CD4-positive, alpha-beta T cell treated with Interleukin-15 for 1 hour (primary cell): ENCODE data around the gene EPSTI1.
"Not testable (repeated sequence)": the region's sequence is repeated elsewhere in the genome, so short reads cannot be mapped to it uniquely, and the experiment has no call there.

Experiments used
- DNase-seq: peaks from one replicate; pipeline ENCODE4 v3.0.0-alpha.2; 2020

Gene EPSTI1

DNA sequence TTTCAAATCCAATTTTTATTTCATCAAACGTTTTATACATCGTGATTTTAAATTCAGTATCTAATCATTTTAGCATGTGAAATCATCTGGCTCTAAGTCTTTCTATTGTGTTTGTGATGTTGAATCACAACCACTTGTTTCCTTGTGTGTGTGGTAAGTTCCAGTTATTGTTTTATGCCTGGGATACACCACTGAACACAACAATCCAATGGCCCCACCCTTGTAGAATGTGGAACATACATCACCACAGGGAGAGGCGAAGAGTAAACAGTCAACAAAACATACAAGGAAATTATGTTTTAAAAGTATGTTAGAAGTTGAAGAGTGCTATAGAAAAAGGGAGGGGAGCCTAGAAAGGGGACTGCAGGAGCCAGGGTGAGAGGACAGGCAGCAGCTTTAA, 100.5 kb downstream of the EPSTI1 start:
- no peak for DNase-seq

GRCh38 chr13:42885325-42885724, 106.7 kb downstream of the EPSTI1 start:
- DNase-seq: no peak

- DNase-seq: no peak
Measured at GRCh38 chr13:42883771-42884467, 108.1 kb downstream of the EPSTI1 start.

DNA sequence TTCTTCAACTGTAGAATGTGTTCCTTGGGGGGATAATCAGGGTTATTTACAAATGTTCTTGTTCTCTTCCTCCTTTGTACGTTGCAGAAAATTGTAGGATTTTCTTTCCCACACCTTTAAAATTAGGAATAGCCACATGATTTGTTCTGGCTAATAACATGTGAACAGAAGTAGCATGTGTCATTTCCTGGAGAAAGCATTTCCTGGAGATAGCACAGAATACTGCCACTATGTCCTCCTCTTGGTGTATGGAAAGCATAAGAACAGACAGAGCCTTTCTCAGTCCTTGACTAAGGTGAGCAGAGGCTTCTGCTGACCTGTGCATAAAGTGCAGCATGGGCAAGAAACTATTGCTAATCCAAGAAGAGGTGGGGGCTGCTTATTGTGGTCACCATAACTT, 108.9 kb downstream of the EPSTI1 start:
- no peak for DNase-seq

GRCh38 chr13:42880056-42880605, 111.9 kb downstream of the EPSTI1 start:
- no peak for DNase-seq

- DNase-seq: no peak
Measured at GRCh38 chr13:42878721-42879120, 113.3 kb downstream of the EPSTI1 start.

DNA sequence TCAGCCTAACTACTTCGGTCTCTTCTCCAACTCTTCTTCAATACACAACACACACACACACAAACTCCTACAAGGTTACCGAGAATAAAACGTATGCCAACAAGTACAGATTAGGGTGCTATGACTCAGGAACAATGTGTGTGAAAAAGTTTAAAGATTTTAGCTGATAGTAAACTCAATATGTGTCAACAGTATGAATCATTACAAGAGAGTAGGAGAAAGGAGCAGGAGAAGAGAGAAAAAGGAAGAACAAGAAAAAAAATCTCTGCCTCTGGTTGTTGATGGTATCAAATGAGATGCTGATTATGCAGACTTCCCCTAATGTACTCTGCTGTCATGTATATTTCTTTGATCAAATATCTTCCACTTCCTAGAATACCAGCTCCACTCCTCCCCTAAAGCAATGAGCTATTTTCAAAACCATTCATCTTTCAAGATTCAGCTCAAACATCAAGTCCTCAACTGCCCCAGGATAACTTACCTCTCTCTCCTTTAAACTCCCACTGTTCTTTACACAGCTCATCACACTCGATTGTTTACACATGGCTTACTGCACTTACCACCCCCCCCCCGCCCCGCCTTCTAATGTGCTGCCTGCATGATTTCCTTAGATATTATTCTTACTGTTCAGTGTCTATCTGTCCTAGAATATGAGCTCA, 115.0 kb downstream of the EPSTI1 start:
- DNase-seq: no peak

GRCh38 chr13:42876270-42876714, 115.7 kb downstream of the EPSTI1 start:
- peak; percentile 30 for DNase-seq

DNA sequence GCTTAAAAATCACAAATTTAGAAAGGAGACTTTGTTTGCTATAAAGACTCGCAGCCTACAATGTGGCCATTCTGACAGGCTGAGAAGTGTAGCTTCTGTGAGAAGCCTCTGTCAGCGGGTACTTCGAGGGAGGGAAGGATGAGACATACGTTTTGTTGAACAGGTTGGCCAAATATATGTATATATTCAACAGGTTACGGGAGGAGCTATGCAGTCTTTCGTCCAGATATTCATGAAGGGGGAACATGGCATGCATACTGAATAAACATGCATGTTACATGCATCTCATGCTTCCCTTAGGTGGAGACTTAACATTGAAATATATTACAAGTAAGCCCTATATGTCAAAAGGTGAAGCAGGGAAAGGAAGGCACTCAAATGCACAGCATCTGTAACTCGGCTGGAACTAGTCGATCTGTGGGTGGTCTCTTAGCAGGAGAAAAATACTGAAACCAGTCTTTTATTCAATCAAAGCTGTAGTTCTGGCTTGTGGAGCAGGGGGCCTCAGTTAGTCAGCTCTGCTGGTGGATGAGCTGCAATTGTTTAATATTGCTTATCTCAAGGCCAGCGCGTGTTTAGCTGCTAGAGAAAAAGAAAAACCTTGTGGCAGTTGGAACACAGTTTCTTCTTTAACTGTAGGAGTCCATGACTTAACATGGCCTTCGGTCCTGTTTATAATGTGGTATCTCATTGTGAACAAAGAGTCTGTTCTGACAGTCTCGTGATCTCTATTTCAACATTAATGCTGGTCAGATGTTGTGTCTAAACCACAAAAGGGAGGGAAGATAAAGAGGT, 116.4 kb downstream of the EPSTI1 start:
- no peak for DNase-seq

DNA sequence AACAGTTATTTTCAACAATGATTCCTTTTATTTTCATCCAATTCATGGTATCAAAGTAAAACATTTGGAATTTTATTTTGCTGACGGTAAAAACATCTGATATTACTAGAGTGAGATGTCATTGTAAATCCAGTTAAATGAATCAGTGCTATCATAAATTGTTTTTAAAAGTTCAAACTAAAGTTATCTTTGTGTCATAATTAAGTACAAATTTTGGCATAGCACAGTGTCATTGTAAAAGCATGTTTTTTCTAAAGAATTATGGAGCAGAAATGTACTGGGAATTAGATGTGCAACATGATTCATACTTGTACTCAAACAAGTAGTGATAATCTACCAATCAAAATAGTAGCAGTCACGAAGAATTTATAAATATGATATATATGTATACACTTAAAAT, 117.8 kb downstream of the EPSTI1 start:
- DNase-seq: no peak

- no peak for DNase-seq
Measured at GRCh38 chr13:42873081-42873480, 119.0 kb downstream of the EPSTI1 start.

- no peak for DNase-seq
Measured at GRCh38 chr13:42867232-42867631, 124.8 kb downstream of the EPSTI1 start.

DNA sequence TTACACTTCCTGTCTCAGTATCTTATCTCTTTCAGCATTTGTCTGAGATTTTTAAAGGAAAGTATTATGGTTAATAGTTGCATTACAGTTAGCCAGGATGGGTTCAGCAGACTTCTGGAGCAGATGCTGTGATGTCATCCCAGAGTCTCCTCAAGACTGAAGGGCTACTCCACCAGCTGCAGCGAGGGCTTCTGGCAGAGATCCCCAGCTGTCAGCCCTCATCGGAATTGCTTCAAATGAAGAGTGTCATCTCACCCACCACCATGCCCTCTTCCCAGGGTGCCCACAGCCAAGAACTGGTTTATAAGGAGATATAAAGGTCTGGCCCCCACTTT, 126.3 kb downstream of the EPSTI1 start:
- no peak for DNase-seq

- DNase-seq: no peak
Measured at GRCh38 chr13:42864952-42865767, 126.9 kb downstream of the EPSTI1 start.

DNA sequence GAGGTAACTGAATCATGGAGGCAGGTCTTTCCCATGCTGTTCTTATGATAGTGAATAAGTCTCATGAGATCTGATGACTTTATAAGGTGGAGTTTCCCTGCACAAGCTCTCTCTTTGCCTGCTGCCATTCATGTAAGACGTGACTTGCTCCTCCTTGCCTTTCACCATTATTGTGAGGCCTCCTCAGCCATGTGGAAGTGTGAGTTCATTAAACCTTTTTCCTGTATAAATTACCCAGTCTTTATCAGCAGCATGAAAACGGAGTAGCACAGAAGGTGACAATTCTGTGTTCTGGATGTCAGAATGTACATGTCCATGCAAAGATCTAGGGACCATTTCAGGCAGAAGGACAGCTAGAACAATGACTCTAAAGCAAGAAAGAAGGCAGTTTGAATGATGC, 129.7 kb downstream of the EPSTI1 start:
- DNase-seq: not testable (repeated sequence)

DNA sequence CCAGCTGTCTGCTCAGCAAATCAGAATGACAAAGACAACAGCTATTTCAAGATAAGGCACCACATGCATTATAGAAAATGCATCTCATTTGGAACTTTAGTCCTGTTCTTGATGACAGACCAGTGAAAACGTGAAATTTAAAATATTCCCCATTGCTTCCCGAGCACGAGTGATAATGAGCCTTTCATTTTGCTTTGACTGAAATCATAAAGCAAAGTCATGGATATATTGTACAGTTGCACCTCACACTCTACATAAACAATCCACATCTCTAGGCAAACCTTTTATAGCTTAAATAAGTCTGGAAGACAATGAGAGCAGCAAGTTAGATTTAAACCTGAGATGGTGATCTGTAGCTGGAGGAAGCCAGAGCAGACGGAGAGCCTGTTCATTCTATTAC, 131.6 kb downstream of the EPSTI1 start:
- DNase-seq: no peak

- DNase-seq: no peak
Measured at GRCh38 chr13:42859760-42860159, 132.3 kb downstream of the EPSTI1 start.

- DNase-seq: no peak
Measured at GRCh38 chr13:42855410-42855809, 136.6 kb downstream of the EPSTI1 start.

GRCh38 chr13:42852136-42852535, 139.9 kb downstream of the EPSTI1 start:
- no peak for DNase-seq

DNA sequence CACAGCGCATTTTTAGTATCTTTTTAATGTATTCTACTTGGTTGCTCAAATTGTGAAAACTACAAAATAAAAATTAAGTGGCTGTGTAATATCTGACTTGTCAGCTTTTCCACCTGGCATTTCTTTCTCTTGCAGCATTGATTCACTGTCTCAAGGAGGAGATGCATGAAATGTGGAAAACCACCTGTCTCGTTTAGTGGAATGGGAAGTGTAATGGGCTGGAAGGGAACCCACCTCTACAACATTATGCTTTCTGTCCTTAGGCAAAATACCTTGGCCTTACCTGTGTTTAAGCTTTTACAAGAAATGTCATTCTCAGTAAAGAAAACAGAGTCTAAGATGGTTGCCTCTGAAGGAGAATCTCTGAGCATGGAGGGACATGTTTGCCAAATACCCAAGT, 142.8 kb downstream of the EPSTI1 start:
- DNase-seq: no peak

GRCh38 chr13:42847891-42848663, 144.0 kb downstream of the EPSTI1 start:
- DNase-seq: no peak
